ENCODE results near the gene DACT2.

GRCh38 chr6:168313431-168314011 is 6.1 kb downstream of the DACT2 start:
- TF ChIP-seq, protein P1, sequence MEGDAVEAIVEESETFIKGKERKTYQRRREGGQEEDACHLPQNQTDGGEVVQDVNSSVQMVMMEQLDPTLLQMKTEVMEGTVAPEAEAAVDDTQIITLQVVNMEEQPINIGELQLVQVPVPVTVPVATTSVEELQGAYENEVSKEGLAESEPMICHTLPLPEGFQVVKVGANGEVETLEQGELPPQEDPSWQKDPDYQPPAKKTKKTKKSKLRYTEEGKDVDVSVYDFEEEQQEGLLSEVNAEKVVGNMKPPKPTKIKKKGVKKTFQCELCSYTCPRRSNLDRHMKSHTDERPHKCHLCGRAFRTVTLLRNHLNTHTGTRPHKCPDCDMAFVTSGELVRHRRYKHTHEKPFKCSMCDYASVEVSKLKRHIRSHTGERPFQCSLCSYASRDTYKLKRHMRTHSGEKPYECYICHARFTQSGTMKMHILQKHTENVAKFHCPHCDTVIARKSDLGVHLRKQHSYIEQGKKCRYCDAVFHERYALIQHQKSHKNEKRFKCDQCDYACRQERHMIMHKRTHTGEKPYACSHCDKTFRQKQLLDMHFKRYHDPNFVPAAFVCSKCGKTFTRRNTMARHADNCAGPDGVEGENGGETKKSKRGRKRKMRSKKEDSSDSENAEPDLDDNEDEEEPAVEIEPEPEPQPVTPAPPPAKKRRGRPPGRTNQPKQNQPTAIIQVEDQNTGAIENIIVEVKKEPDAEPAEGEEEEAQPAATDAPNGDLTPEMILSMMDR (IDR thresholded peaks at IDR 0.05), result no peak
- no peak for TF ChIP-seq POLR2A (IDR thresholded peaks at IDR 0.05)
- no peak for TF ChIP-seq POLR2AphosphoS5 (IDR thresholded peaks at IDR 0.05)
- no peak for TF ChIP-seq EP300 (IDR thresholded peaks at IDR 0.05)

Measured in suprapubic skin (tissue), 4 donors.